Cardiac fibroblast (primary cell): ENCODE data around the gene AQP2.

Source experiments
- DNase-seq, 2 donors: peaks; one replicate each; pipeline versions ENCODE4 v3.0.0 to v3.0.0-alpha.2; 2010; ENCODE audit warnings: low read depth in 2 of 2
- H3K4me3 ChIP-seq, 2 donors: replicated peaks in 1 of 2; 1 replicate in 1 of 2; 2 replicates in 1 of 2; pipeline ENCODE4 v1.5.1; 2011; ENCODE audit warnings: low read depth in 2 of 2, low read length in 2 of 2, mild to moderate bottlenecking in 2 of 2, moderate library complexity in 1 of 2
- CTCF ChIP-seq: IDR thresholded peaks from one replicate; pipeline ENCODE4 v1.5.1; 2011; ENCODE audit warnings: low read depth, mild to moderate bottlenecking, low read length, inconsistent platforms

AQP2 gene

GRCh38 chr12:49910331-49911212 lies 40.0 kb upstream of the AQP2 start:
- TF ChIP-seq CTCF, result no peak
- H3K4me3 ChIP-seq, result no peak overlapping the region
- DNase-seq, result no peak

GRCh38 chr12:49911213-49911605 lies 39.3 kb upstream of the AQP2 start:
- TF ChIP-seq CTCF, result no peak
- DNase-seq, result no peak
- no peak overlapping the region for H3K4me3 ChIP-seq

GRCh38 chr12:49912345-49913255 lies 37.9 kb upstream of the AQP2 start:
- DNase-seq, result peak in 1 of 2 donors; percentile 52
- no peak for TF ChIP-seq CTCF

GRCh38 chr12:49916129-49916919 lies 34.2 kb upstream of the AQP2 start:
- no peak for DNase-seq
- TF ChIP-seq CTCF, result no peak
- H3K4me3 ChIP-seq, result no peak overlapping the region

More at GRCh38 chr12:49912345-49913255, 37.9 kb upstream of the AQP2 start:
- H3K4me3 ChIP-seq, result no peak overlapping the region

GRCh38 chr12:49917166-49917787 lies 33.3 kb upstream of the AQP2 start:
- no peak for TF ChIP-seq CTCF
- DNase-seq, result no peak
- H3K4me3 ChIP-seq, result no peak overlapping the region

- DNase-seq, result no peak
- TF ChIP-seq CTCF, result no peak
These were observed 32.8 kb upstream of the AQP2 start for GRCh38 chr12:49917788-49918173.

More at GRCh38 chr12:49917788-49918173, 32.8 kb upstream of the AQP2 start:
- no peak overlapping the region for H3K4me3 ChIP-seq
